ENCODE data around the gene SLC2A2.

Gene SLC2A2

GRCh38 chr3:170991664-170992063, 34.9 kb downstream of the SLC2A2 start:
- H3K4me3 ChIP-seq (ENCODE audit: low read depth, low read length) = no peak overlapping the region
- H3K4me1 ChIP-seq = no peaks in the 10 kb centered on the region
- H3K36me3 ChIP-seq = no peaks in the 10 kb centered on the region
- TF ChIP-seq CTCF (IDR thresholded peaks at IDR 0.05; ENCODE audit: low read depth, low read length) = no peak
- H3K9me3 ChIP-seq = no peaks in the 10 kb centered on the region
- no peak for DNase-seq
- no peaks in the 10 kb centered on the region for H3K27me3 ChIP-seq

GRCh38 chr3:170989100-170989648, 37.3 kb downstream of the SLC2A2 start:
- Histone ChIP-seq H3K27me3 (no peaks in the 10 kb centered on the region), H3K9me3 (no peaks in the 10 kb centered on the region), H3K4me1 (no peaks in the 10 kb centered on the region), H3K4me3 (ENCODE audit: low read depth, low read length) (no peak overlapping the region), H3K36me3 (no peaks in the 10 kb centered on the region)
- no peak for TF ChIP-seq CTCF (IDR thresholded peaks at IDR 0.05; ENCODE audit: low read depth, low read length)
- no peak for DNase-seq

- no peak overlapping the region for H3K4me3 ChIP-seq (ENCODE audit: low read depth, low read length)
- no peak for TF ChIP-seq CTCF (IDR thresholded peaks at IDR 0.05; ENCODE audit: low read depth, low read length)
Measured at GRCh38 chr3:170988378-170988777, 38.1 kb downstream of the SLC2A2 start.

GRCh38 chr3:170985304-170985703, 41.2 kb downstream of the SLC2A2 start:
- H3K36me3 ChIP-seq = no peaks in the 10 kb centered on the region
- DNase-seq = no peak
- TF ChIP-seq CTCF (IDR thresholded peaks at IDR 0.05; ENCODE audit: low read depth, low read length) = no peak
- H3K4me3 ChIP-seq (ENCODE audit: low read depth, low read length) = no peak overlapping the region
- H3K9me3 ChIP-seq = no peaks in the 10 kb centered on the region
- no peaks in the 10 kb centered on the region for H3K27me3 ChIP-seq
- no peaks in the 10 kb centered on the region for H3K4me1 ChIP-seq

More at GRCh38 chr3:170988378-170988777, 38.1 kb downstream of the SLC2A2 start:
- H3K9me3 ChIP-seq = no peaks in the 10 kb centered on the region
- H3K36me3 ChIP-seq = no peaks in the 10 kb centered on the region
- no peaks in the 10 kb centered on the region for H3K4me1 ChIP-seq
- no peaks in the 10 kb centered on the region for H3K27me3 ChIP-seq
- no peak for DNase-seq

- Histone ChIP-seq H3K4me1 (peaks cover 8% of the 10 kb centered on the region), H3K4me3 (ENCODE audit: low read depth, low read length) (no peak overlapping the region), H3K36me3 (no peaks in the 10 kb centered on the region), H3K27me3 (no peaks in the 10 kb centered on the region), H3K9me3 (no peaks in the 10 kb centered on the region)
- DNase-seq = no peak
- TF ChIP-seq CTCF (IDR thresholded peaks at IDR 0.05; ENCODE audit: low read depth, low read length) = no peak
Measured at GRCh38 chr3:170982733-170983132, 43.8 kb downstream of the SLC2A2 start.

- DNase-seq = no peak
- no peak for TF ChIP-seq CTCF (IDR thresholded peaks at IDR 0.05; ENCODE audit: low read depth, low read length)
- no peaks in the 10 kb centered on the region for H3K9me3 ChIP-seq
Measured at GRCh38 chr3:170980399-170980798, 46.1 kb downstream of the SLC2A2 start.

More at GRCh38 chr3:170980399-170980798, 46.1 kb downstream of the SLC2A2 start:
- peaks cover 8% of the 10 kb centered on the region for H3K4me1 ChIP-seq
- H3K4me3 ChIP-seq (ENCODE audit: low read depth, low read length) = no peak overlapping the region
- no peaks in the 10 kb centered on the region for H3K27me3 ChIP-seq
- no peaks in the 10 kb centered on the region for H3K36me3 ChIP-seq
